MG63 (cell line): Measurements from ENCODE around the gene GRIN1. TPM values are rescaled to one million over a fixed set of nuclear protein-coding genes. Genes with fewer than 3 reads are reported as not detected.

ENCODE experiments used
- DNase-seq: peaks from one replicate; pipeline ENCODE4 v3.0.0-alpha.2; 2020
- H3K27me3 ChIP-seq: fragments of 250-450 bp; sonication (Bioruptor Pico); 2 replicates; pipeline ENCODE4 v1.5.1; 2020; ENCODE audit warnings: mild to moderate bottlenecking, moderate library complexity
- H3K36me3 ChIP-seq: fragments of 250-450 bp; sonication (Bioruptor Pico); 2 replicates; pipeline ENCODE4 v1.5.1; 2020; ENCODE audit warnings: mild to moderate bottlenecking, moderate library complexity
- H3K4me3 ChIP-seq: fragments of 250-450 bp; sonication (Bioruptor Pico); 2 replicates; pipeline ENCODE4 v1.5.1; 2020; ENCODE audit warnings: mild to moderate bottlenecking, moderate library complexity
- H3K9me3 ChIP-seq: fragments of 250-450 bp; sonication (Bioruptor Pico); 2 replicates; pipeline ENCODE4 v1.5.1; 2020; ENCODE audit warnings: mild to moderate bottlenecking, moderate library complexity
- total RNA-seq: library from RNA; depleted of rRNA; stranded (reverse); fragments of >200 nt; shearing (Covaris generic); gene quantifications from 2 replicates; pipeline ENCODE4 v1.2.3, GENCODE V29; 2014; ENCODE audit warnings: low replicate concordance

The GRIN1 gene
- total RNA-seq, 1 experiment from 2014 or later: not detected

GRCh38 chr9:137138058-137138721, 764 bp upstream of the GRIN1 start:
- DNase-seq: no peak
- Histone ChIP-seq H3K36me3 (no peaks in the 10 kb centered on the region), H3K4me3 (no peak overlapping the region), H3K9me3 (no peaks in the 10 kb centered on the region), H3K27me3 (peaks cover 25% of the 10 kb centered on the region)

GRCh38 chr9:137139468-137140150, 655 bp downstream of the GRIN1 start:
- no peaks in the 10 kb centered on the region for H3K36me3 ChIP-seq
- H3K4me3 ChIP-seq: no peak overlapping the region
- H3K27me3 ChIP-seq: peaks cover 25% of the 10 kb centered on the region
- no peak for DNase-seq
- H3K9me3 ChIP-seq: no peaks in the 10 kb centered on the region

- peaks cover 25% of the 10 kb centered on the region for H3K27me3 ChIP-seq
- H3K9me3 ChIP-seq: no peaks in the 10 kb centered on the region
- DNase-seq: no peak
- H3K4me3 ChIP-seq: no peak overlapping the region
- no peaks in the 10 kb centered on the region for H3K36me3 ChIP-seq
Measured at GRCh38 chr9:137140151-137141012, 1.4 kb downstream of the GRIN1 start.

- Histone ChIP-seq H3K9me3 (no peaks in the 10 kb centered on the region), H3K36me3 (no peaks in the 10 kb centered on the region), H3K27me3 (peaks cover 25% of the 10 kb centered on the region), H3K4me3 (no peak overlapping the region)
- no peak for DNase-seq
Measured at GRCh38 chr9:137141050-137141810, 2.3 kb downstream of the GRIN1 start.

GRCh38 chr9:137141976-137142936, 3.3 kb downstream of the GRIN1 start:
- Histone ChIP-seq H3K36me3 (no peaks in the 10 kb centered on the region), H3K27me3 (peaks cover 25% of the 10 kb centered on the region), H3K9me3 (no peaks in the 10 kb centered on the region), H3K4me3 (no peak overlapping the region)
- no peak for DNase-seq

- Histone ChIP-seq H3K9me3 (no peaks in the 10 kb centered on the region), H3K36me3 (no peaks in the 10 kb centered on the region), H3K27me3 (peaks cover 18% of the 10 kb centered on the region), H3K4me3 (no peak overlapping the region)
- DNase-seq: no peak
Measured at GRCh38 chr9:137143459-137143858, 4.5 kb downstream of the GRIN1 start.

GRCh38 chr9:137145731-137146526, 7.0 kb downstream of the GRIN1 start:
- H3K4me3 ChIP-seq: no peak overlapping the region

GRCh38 chr9:137146527-137146918, 7.6 kb downstream of the GRIN1 start:
- no peaks in the 10 kb centered on the region for H3K27me3 ChIP-seq
- DNase-seq: no peak
- H3K36me3 ChIP-seq: no peaks in the 10 kb centered on the region
- H3K9me3 ChIP-seq: no peaks in the 10 kb centered on the region
- H3K4me3 ChIP-seq: no peak overlapping the region

More at GRCh38 chr9:137145731-137146526, 7.0 kb downstream of the GRIN1 start:
- no peak for DNase-seq
- Histone ChIP-seq H3K9me3 (no peaks in the 10 kb centered on the region), H3K36me3 (no peaks in the 10 kb centered on the region), H3K27me3 (no peaks in the 10 kb centered on the region)

GRCh38 chr9:137147091-137147792, 8.3 kb downstream of the GRIN1 start:
- Histone ChIP-seq H3K36me3 (no peaks in the 10 kb centered on the region), H3K4me3 (no peak overlapping the region), H3K9me3 (no peaks in the 10 kb centered on the region), H3K27me3 (no peaks in the 10 kb centered on the region)
- no peak for DNase-seq

- H3K4me3 ChIP-seq: no peak overlapping the region
Measured at GRCh38 chr9:137147793-137148160, 8.8 kb downstream of the GRIN1 start.

GRCh38 chr9:137148242-137148641, 9.3 kb downstream of the GRIN1 start:
- no peaks in the 10 kb centered on the region for H3K9me3 ChIP-seq
- no peak overlapping the region for H3K4me3 ChIP-seq
- H3K36me3 ChIP-seq: no peaks in the 10 kb centered on the region
- no peaks in the 10 kb centered on the region for H3K27me3 ChIP-seq
- DNase-seq: no peak

More at GRCh38 chr9:137147793-137148160, 8.8 kb downstream of the GRIN1 start:
- no peaks in the 10 kb centered on the region for H3K9me3 ChIP-seq
- DNase-seq: no peak
- no peaks in the 10 kb centered on the region for H3K36me3 ChIP-seq
- no peaks in the 10 kb centered on the region for H3K27me3 ChIP-seq

GRCh38 chr9:137148661-137149060, 9.7 kb downstream of the GRIN1 start:
- no peak overlapping the region for H3K4me3 ChIP-seq
- DNase-seq: no peak
- no peaks in the 10 kb centered on the region for H3K9me3 ChIP-seq
- no peaks in the 10 kb centered on the region for H3K36me3 ChIP-seq
- no peaks in the 10 kb centered on the region for H3K27me3 ChIP-seq

GRCh38 chr9:137149363-137149762, 10.4 kb downstream of the GRIN1 start:
- no peak for DNase-seq
- Histone ChIP-seq H3K4me3 (no peak overlapping the region), H3K36me3 (no peaks in the 10 kb centered on the region), H3K9me3 (no peaks in the 10 kb centered on the region), H3K27me3 (no peaks in the 10 kb centered on the region)

- H3K9me3 ChIP-seq: no peaks in the 10 kb centered on the region
- no peak overlapping the region for H3K4me3 ChIP-seq
- no peaks in the 10 kb centered on the region for H3K36me3 ChIP-seq
- no peaks in the 10 kb centered on the region for H3K27me3 ChIP-seq
- no peak for DNase-seq
Measured at GRCh38 chr9:137149942-137150616, 11.1 kb downstream of the GRIN1 start.
